ENCODE results near the gene BICC1. TPM values are rescaled to one million over a fixed set of nuclear protein-coding genes. Genes with fewer than 3 reads are reported as not detected.

Gene BICC1
- total RNA-seq, 2 experiments from 2014 or later, result not detected

DNA sequence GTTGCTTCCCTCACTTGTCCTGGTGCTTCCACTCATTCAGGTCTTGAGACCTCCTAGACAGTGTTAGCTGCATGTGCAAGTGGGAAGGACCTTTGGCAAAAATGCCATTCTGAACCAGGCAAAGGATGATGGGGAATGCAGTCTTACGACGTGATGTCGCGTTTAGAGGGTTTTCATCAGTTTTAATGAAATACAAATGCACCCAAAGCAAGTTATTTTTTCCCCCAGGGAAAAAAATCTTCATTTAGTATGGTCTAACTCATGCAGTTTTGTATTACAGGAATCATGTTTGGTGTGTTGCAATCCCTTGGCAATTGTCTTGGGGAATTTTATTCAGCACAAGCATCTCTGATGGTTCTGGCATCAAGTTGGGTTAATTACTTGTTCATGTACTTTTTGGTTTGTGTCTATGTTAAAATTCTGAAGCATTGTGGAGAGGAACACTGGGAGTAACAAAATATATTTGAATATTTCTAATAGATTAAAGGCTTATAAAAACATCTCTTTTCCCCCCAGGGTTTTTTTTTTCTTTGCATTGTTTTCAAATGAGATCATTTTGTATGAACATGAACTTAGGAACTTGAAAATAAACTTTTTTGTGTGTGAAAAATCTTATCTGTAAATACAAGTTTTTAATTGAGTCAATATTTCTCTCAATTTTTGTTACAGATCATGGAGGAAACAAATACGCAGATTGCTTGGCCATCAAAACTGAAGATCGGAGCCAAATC lies 188.9 kb downstream of the BICC1 start:
- H3K27me3 Mint-ChIP-seq, result no peaks in the 10 kb centered on the region
- DNase-seq, result no peak
- no peak overlapping the region for H3K4me3 Mint-ChIP-seq
- no peak overlapping the region for H3K27ac Mint-ChIP-seq
- H3K9me3 Mint-ChIP-seq, result no peaks in the 10 kb centered on the region
- ChIA-PET CTCF (interaction anchor here (0.6 kb wide), 1 partner anchor 601 kb away, joined by 3 read pairs; no protein-coding TSS in a partner anchor), POLR2A (no interaction called here)
- no peaks in the 10 kb centered on the region for H3K36me3 Mint-ChIP-seq (ENCODE audit: low read depth)
- H3K4me1 Mint-ChIP-seq, result no peaks in the 10 kb centered on the region

DNA sequence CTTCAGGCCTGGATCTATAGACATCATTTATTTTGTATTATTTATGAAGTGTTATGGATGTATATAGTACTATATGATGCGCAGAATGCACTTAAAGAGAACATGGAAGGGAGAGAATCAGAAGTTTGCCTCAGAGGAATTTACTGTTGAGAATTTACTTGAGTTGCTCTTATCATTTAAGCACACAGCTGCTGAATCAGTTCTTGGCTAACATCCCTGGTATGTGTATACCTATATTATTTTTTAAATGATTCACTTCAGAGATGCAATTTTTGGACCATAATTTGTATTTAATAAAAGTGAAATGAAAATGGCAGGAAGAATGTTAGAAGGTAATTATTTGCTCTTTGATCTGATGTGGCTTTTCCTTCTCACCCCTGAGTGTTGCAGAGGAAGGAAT lies 191.6 kb downstream of the BICC1 start:
- Mint-ChIP-seq H3K4me3 (no peak overlapping the region), H3K4me1 (no peaks in the 10 kb centered on the region), H3K9me3 (no peaks in the 10 kb centered on the region), H3K36me3 (ENCODE audit: low read depth) (no peaks in the 10 kb centered on the region), H3K27me3 (no peaks in the 10 kb centered on the region), H3K27ac (no peak overlapping the region)
- CTCF ChIA-PET, result no interaction called here
- POLR2A ChIA-PET, result no interaction called here
- DNase-seq, result no peak

DNA sequence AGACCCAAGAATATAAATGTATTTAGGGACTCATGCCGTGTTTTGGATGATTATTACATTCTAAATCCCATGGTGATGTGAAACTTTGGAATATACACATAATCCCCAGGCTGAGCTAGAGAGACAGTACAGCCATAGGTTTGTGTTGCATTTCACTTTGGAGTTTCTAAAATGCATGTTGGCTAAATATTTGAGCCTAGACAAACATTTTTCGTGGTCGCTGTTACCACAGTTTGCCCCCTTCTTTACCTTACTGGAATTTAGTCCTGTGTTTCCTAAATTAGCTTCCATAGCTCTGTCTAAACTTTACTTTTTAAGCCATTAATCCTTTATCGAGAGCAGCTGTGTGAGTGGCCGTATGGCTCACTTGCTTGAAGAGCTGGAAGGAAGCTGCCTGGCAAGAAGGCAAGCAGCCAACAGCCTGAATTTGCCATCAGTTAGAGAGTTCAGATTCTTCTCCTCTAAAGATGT lies 192.0 kb downstream of the BICC1 start:
- no peak overlapping the region for H3K4me3 Mint-ChIP-seq
- no peaks in the 10 kb centered on the region for H3K9me3 Mint-ChIP-seq
- no peak overlapping the region for H3K27ac Mint-ChIP-seq
- no peaks in the 10 kb centered on the region for H3K36me3 Mint-ChIP-seq (ENCODE audit: low read depth)
- CTCF ChIA-PET, result no interaction called here
- no peak for DNase-seq
- H3K4me1 Mint-ChIP-seq, result no peaks in the 10 kb centered on the region
- POLR2A ChIA-PET, result no interaction called here
- H3K27me3 Mint-ChIP-seq, result no peaks in the 10 kb centered on the region

DNA sequence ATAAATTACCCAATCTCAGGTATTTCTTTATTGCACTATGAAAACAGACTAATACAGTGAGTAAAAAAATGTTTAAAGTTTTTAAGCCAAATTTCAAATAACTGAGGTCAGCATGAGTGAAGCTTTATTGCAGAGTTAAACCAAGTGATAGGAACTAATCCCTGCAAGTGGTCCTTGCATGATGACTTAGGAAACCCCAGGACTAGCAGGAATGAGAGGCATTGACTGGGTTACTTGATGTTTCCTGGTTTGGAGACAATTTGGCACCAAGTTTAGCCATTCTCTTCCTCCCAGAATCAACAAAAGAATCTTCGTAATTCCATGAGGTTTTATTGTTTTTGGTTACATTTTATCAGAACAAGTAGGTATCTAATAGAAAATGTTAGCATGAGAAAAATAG lies 194.2 kb downstream of the BICC1 start:
- CTCF ChIA-PET, result no interaction called here
- H3K4me1 Mint-ChIP-seq, result no peaks in the 10 kb centered on the region
- H3K27me3 Mint-ChIP-seq, result no peaks in the 10 kb centered on the region
- POLR2A ChIA-PET, result no interaction called here
- no peak overlapping the region for H3K27ac Mint-ChIP-seq
- no peaks in the 10 kb centered on the region for H3K9me3 Mint-ChIP-seq
- no peak for DNase-seq
- H3K36me3 Mint-ChIP-seq (ENCODE audit: low read depth), result no peaks in the 10 kb centered on the region
- no peak overlapping the region for H3K4me3 Mint-ChIP-seq

DNA sequence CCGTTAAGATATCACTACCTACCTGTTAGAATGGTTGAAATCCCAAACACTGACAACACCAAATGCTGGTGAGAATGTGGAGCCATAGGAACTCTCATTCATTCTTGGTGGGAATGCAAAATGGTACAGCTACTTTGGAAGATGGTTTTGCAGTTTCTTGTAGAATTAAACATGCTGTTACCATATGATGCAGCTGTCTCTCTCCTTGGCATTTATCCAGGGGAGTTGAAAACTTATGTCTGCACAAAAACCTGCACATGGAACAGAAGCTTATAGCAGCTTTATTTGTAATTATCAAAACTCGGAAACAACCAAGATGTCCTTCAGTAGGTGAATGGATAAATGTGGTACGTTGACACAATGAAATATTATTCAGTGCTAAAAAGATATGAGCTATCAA lies 199.5 kb downstream of the BICC1 start:
- H3K27ac Mint-ChIP-seq, result no peak overlapping the region
- POLR2A ChIA-PET, result no interaction called here
- H3K4me1 Mint-ChIP-seq, result no peaks in the 10 kb centered on the region
- H3K27me3 Mint-ChIP-seq, result no peaks in the 10 kb centered on the region
- CTCF ChIA-PET, result no interaction called here
- H3K4me3 Mint-ChIP-seq, result no peak overlapping the region
- no peak for DNase-seq
- no peaks in the 10 kb centered on the region for H3K36me3 Mint-ChIP-seq (ENCODE audit: low read depth)
- no peaks in the 10 kb centered on the region for H3K9me3 Mint-ChIP-seq

DNA sequence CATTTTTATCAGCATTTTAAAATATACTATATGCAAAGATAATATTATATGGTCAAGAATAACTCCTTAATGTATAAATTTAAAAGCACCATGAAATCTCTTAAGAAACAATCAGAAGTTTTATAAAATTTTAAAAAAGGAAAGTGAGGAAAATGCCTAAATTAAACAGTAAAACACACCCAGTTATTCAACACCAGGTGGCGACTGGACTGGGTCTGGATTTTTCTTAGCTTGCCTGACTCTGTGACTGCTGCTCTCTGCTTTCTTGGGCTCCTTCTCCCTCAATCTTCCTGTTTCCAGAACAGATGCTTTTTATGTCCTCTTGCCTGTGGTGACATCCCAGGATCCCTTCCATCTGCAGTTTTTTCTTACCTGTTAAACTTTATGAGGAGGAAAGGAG lies 200.3 kb downstream of the BICC1 start:
- H3K36me3 Mint-ChIP-seq (ENCODE audit: low read depth), result no peaks in the 10 kb centered on the region
- POLR2A ChIA-PET, result no interaction called here
- no peaks in the 10 kb centered on the region for H3K27me3 Mint-ChIP-seq
- CTCF ChIA-PET, result no interaction called here
- H3K9me3 Mint-ChIP-seq, result no peaks in the 10 kb centered on the region
- no peak for DNase-seq
- no peak overlapping the region for H3K4me3 Mint-ChIP-seq
- no peaks in the 10 kb centered on the region for H3K4me1 Mint-ChIP-seq
- no peak overlapping the region for H3K27ac Mint-ChIP-seq

DNA sequence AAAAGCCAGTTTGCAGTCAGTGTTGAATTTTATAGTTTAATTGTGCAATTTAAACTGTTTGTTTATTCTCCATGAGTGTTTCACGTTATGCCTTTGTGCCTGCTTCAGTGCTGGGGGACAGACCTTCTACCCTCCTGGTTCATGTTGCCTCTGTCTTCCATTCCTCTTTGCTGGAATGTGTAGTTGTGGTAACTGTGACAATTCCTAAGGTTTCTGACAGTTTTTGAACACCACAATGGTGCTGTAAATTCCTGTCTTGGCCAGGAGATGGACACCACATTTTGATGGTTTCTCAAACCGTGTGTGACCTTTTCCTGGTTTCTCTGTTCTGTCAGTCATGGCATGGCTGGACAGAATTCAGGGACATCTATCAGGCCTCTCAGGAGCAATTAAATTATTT lies 201.7 kb downstream of the BICC1 start:
- Mint-ChIP-seq H3K27me3 (no peaks in the 10 kb centered on the region), H3K9me3 (no peaks in the 10 kb centered on the region), H3K4me1 (no peaks in the 10 kb centered on the region), H3K4me3 (no peak overlapping the region), H3K27ac (no peak overlapping the region), H3K36me3 (ENCODE audit: low read depth) (no peaks in the 10 kb centered on the region)
- ChIA-PET POLR2A (no interaction called here), CTCF (no interaction called here)
- DNase-seq, result no peak

DNA sequence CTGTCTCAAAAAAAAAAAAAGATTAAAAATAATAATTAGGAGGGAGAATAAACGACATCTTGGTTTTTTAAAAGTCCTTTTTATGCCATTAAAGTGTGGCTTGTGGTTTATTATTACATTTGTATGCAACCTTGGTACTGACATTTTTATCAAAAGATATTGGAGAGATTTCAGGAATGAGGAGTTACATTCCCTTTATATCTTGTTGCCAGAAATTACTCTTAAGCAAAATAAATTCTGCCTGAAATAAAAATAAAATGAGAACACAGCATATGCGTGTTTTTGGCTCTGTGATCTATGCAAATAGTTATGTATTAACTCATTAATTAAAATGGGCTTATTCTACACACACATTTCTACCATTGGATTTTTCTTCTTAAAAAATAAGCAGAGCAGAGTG lies 202.4 kb downstream of the BICC1 start:
- H3K4me1 Mint-ChIP-seq, result no peaks in the 10 kb centered on the region

DNA sequence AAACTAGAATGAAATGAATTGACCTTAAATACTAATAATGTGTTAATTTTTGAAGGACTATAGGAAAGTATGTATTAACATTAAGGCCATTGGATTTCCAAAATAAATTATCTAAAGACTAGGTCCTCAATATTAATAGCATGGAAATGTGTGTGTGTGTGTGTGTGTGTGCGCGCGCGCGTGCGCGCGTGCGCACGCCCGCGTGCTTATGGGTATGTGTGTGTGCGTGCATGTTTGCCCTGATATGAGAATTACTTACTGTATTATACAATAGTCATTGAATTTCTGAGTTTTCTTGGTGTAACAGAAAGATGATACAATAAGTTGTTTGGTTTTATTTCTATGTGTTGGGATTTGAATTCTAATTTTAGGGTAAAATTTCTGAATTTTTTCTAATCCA lies 205.9 kb downstream of the BICC1 start:
- ChIA-PET POLR2A (no interaction called here), CTCF (no interaction called here)
- Mint-ChIP-seq H3K4me3 (no peak overlapping the region), H3K4me1 (no peaks in the 10 kb centered on the region), H3K9me3 (no peaks in the 10 kb centered on the region), H3K27ac (no peak overlapping the region), H3K27me3 (no peaks in the 10 kb centered on the region), H3K36me3 (ENCODE audit: low read depth) (no peaks in the 10 kb centered on the region)
- no peak for DNase-seq

More for the DNA sequence above, 202.4 kb downstream of the BICC1 start:
- ChIA-PET POLR2A (no interaction called here), CTCF (no interaction called here)
- Mint-ChIP-seq H3K4me3 (no peak overlapping the region), H3K9me3 (no peaks in the 10 kb centered on the region), H3K36me3 (ENCODE audit: low read depth) (no peaks in the 10 kb centered on the region), H3K27ac (no peak overlapping the region), H3K27me3 (no peaks in the 10 kb centered on the region)
- no peak for DNase-seq

DNA sequence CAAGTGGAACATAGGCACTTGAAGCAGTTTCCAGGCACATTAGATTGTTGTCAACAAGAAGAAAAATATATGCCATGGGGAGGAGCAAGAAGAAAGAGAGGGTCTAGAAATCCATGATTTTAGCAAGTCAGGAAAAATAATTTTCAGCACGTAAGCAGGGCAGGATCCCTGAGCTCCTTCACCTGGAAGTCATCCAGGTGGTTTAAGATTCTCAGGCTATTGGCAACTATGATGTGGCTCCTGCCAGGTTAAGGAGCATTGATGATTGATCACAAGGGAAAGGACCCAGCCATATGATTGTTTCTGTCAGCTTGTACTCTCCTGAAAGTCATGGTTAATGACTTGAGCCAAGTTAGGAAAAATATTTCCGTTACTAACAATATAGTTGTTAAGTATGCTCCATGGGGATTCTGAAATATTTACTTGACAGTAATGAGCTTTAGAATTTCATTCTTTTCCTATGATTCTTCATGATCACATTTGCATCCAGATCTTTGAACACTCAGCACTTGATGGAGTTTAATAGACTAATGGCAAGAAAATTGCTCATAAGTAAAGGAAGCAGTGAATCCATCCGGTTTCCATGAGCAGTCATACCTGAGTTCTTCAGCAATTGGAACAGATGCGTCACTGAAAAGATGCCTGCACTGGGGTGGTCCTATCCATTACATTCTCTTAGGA lies 209.1 kb downstream of the BICC1 start:
- H3K4me3 Mint-ChIP-seq, result no peak overlapping the region
- no peak for DNase-seq
- no peaks in the 10 kb centered on the region for H3K36me3 Mint-ChIP-seq (ENCODE audit: low read depth)
- POLR2A ChIA-PET, result no interaction called here
- H3K9me3 Mint-ChIP-seq, result no peaks in the 10 kb centered on the region
- CTCF ChIA-PET, result no interaction called here
- H3K27me3 Mint-ChIP-seq, result no peaks in the 10 kb centered on the region
- H3K4me1 Mint-ChIP-seq, result no peaks in the 10 kb centered on the region
- no peak overlapping the region for H3K27ac Mint-ChIP-seq

DNA sequence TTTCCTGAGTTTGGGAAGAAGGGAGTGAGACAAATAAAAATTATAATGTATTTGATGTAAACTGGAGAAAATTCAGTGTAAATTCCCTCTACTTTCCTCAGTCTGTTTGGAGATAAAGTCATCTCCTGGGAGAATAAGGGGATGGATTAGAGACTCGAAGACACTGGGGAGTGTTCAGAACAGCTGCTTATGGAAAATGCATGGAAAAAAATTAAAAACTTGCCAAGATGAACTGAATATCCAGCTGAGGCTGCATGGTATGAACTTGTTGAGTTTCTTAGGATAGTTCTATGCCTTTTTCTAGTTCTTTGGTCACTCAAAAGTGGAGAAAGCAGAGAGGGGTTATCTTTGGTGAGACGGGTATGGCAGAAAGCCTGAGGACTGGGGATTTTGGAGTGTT lies 210.5 kb downstream of the BICC1 start:
- Mint-ChIP-seq H3K27ac (no peak overlapping the region), H3K4me3 (no peak overlapping the region), H3K27me3 (no peaks in the 10 kb centered on the region), H3K9me3 (no peaks in the 10 kb centered on the region), H3K36me3 (ENCODE audit: low read depth) (no peaks in the 10 kb centered on the region), H3K4me1 (no peaks in the 10 kb centered on the region)
- ChIA-PET POLR2A (no interaction called here), CTCF (no interaction called here)
- no peak for DNase-seq

DNA sequence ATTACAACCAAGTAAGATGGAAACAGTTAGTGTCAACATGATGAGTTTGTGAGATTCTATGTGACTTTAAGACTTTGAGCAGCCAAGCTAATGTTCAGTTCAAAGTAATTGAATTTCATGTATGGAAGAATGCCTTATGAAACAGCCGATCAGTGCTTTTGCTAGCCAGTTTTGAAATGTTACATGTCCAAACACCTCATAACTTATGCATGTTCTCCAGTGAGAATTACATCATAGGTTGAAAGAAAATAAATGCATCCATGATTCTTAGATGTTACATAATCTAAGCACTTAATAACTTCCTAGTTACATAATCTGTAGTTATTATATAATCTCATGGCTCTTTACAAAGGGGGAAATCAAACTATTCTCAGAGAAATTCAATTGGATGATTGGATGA lies 211.3 kb downstream of the BICC1 start:
- Mint-ChIP-seq H3K27ac (no peak overlapping the region), H3K27me3 (no peaks in the 10 kb centered on the region), H3K9me3 (no peaks in the 10 kb centered on the region), H3K4me3 (no peak overlapping the region), H3K36me3 (ENCODE audit: low read depth) (no peaks in the 10 kb centered on the region), H3K4me1 (no peaks in the 10 kb centered on the region)
- no peak for DNase-seq
- ChIA-PET POLR2A (no interaction called here), CTCF (no interaction called here)

DNA sequence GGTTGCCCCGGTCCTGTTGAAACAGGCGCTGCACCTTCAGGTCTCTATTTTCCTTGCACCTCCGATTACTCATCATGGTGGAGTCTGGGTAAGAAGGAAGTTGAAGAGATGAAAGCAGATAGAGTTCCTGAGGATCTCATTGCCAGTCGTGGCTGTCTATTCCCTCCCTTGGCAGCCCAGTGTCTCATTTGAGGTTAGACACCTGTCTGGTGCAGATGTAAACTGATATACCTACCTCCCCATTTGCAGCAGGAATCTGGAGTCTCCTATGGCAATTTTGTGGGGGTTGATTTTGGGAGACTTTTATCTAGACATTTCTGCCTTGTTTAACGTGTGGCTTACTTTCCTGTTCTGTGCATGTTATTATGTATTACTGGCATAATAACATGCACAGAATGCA lies 212.1 kb downstream of the BICC1 start:
- H3K36me3 Mint-ChIP-seq (ENCODE audit: low read depth), result no peaks in the 10 kb centered on the region
- no peak for DNase-seq
- CTCF ChIA-PET, result no interaction called here
- H3K27me3 Mint-ChIP-seq, result no peaks in the 10 kb centered on the region
- H3K4me3 Mint-ChIP-seq, result no peak overlapping the region
- no peak overlapping the region for H3K27ac Mint-ChIP-seq
- POLR2A ChIA-PET, result no interaction called here
- no peaks in the 10 kb centered on the region for H3K4me1 Mint-ChIP-seq
- H3K9me3 Mint-ChIP-seq, result no peaks in the 10 kb centered on the region

DNA sequence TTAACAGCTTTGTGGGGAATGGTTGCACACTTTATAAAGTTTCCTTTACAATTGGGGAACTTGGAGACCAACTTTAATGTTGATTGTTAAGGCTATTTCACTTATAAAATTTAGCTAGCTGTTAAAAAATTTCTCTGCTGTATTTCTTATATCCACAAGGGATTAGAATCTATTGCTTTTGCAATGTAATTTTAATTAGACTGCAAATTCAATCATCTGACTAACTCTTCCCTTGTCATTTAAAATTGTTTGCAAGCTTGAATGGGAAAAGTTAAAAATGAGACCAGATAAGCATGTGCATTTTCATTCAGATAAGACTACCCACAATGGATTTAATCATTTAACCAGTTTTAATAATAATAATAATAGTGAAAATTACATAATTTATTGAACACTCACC lies 213.2 kb downstream of the BICC1 start:
- no peaks in the 10 kb centered on the region for H3K4me1 Mint-ChIP-seq
- no peaks in the 10 kb centered on the region for H3K27me3 Mint-ChIP-seq
- H3K27ac Mint-ChIP-seq, result no peak overlapping the region
- ChIA-PET POLR2A (no interaction called here), CTCF (no interaction called here)
- no peaks in the 10 kb centered on the region for H3K9me3 Mint-ChIP-seq
- no peak overlapping the region for H3K4me3 Mint-ChIP-seq
- no peak for DNase-seq
- H3K36me3 Mint-ChIP-seq (ENCODE audit: low read depth), result no peaks in the 10 kb centered on the region
